OCI-LY1 (cell line): ENCODE results near the gene PXYLP1.

Experiments used
- EZH2 ChIP-seq: fragments of 200-600 bp; sonication (generic), shearing (Covaris generic); IDR thresholded peaks from 2 replicates; pipeline ENCODE4 v1.8.0; 2017; ENCODE audit warnings: borderline replicate concordance, mixed run types, mild to moderate bottlenecking, antibody characterized with exemption, low read length, moderate library complexity, mixed read lengths
- TF ChIP-seq, protein P1 (sequence below): fragments of 200-600 bp; sonication (generic), shearing (Covaris generic); IDR thresholded peaks from 2 replicates; pipeline ENCODE4 v1.5.1; 2017; ENCODE audit warnings: mild to moderate bottlenecking, antibody characterized with exemption, low read length, moderate library complexity, mixed read lengths

DNA sequence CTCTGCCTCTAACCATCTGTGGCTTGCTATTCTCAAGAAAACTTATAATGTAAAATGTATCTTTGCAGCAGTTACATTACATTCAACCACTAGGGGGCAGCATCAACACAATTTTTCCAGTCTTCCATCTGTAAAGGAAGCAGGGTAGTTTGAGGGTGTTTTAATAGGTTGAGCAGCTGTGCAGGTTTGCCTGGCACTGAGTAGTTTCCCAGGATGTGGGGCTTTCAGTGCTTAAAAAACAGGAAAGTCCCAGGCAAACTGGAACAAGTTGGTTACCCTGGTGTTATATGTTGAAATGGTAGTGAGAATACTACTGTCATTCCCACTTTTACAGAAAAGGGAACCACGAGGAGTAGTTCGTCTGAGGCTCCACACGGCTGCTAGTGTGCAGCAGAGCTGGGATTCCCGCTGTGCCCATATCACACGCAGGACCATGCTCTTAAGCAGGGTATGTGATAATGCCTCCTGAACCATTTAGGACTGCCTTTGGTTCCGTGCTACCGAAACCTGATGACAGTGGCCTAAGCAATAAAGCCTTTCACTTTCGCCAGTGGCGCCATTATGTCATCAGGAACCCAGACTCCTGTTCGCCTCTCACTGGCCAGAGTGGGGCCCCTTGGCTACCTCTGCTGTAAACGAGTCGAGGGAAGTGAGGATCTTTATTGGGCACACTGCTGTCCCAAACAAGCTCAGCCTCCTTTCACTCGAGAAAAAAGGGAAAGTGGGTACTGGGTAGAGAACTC, 72.0 kb downstream of the PXYLP1 start:
- TF ChIP-seq, protein P1, sequence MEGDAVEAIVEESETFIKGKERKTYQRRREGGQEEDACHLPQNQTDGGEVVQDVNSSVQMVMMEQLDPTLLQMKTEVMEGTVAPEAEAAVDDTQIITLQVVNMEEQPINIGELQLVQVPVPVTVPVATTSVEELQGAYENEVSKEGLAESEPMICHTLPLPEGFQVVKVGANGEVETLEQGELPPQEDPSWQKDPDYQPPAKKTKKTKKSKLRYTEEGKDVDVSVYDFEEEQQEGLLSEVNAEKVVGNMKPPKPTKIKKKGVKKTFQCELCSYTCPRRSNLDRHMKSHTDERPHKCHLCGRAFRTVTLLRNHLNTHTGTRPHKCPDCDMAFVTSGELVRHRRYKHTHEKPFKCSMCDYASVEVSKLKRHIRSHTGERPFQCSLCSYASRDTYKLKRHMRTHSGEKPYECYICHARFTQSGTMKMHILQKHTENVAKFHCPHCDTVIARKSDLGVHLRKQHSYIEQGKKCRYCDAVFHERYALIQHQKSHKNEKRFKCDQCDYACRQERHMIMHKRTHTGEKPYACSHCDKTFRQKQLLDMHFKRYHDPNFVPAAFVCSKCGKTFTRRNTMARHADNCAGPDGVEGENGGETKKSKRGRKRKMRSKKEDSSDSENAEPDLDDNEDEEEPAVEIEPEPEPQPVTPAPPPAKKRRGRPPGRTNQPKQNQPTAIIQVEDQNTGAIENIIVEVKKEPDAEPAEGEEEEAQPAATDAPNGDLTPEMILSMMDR: peak; percentile 97
- no peak for TF ChIP-seq EZH2
